ENCODE measurements around the gene CDKAL1. TPM values are rescaled to one million over a fixed set of nuclear protein-coding genes. Genes with fewer than 3 reads are reported as not detected.

Gene CDKAL1
- total RNA-seq, 3 donors from 2014 or later, result 13.0 to 27.2 (median 18.0) TPM

DNA sequence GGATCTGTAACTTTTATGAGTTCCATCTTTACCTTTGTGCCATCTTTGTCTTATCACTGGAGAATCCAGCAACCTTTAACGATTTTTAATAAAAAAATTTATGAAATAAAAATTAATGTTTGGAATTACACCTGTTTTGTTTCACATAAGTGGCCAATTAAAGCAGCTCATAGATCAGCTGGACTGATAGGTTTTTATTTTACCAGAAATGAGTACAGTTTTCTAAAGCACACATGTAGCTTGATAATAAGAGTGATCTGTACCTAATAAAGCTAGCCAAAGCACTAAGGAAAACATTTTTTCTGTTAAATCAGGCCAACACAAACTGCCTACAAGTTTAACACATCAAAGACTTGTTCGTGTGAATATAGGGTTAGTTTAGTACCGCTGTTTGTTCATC is 500.1 kb downstream of the CDKAL1 start:
- TF ChIP-seq POLR2AphosphoS5 (IDR thresholded peaks at IDR 0.05) (no peak), POLR2A (IDR thresholded peaks at IDR 0.05) (no peak)
- TF ChIP-seq, protein P1, sequence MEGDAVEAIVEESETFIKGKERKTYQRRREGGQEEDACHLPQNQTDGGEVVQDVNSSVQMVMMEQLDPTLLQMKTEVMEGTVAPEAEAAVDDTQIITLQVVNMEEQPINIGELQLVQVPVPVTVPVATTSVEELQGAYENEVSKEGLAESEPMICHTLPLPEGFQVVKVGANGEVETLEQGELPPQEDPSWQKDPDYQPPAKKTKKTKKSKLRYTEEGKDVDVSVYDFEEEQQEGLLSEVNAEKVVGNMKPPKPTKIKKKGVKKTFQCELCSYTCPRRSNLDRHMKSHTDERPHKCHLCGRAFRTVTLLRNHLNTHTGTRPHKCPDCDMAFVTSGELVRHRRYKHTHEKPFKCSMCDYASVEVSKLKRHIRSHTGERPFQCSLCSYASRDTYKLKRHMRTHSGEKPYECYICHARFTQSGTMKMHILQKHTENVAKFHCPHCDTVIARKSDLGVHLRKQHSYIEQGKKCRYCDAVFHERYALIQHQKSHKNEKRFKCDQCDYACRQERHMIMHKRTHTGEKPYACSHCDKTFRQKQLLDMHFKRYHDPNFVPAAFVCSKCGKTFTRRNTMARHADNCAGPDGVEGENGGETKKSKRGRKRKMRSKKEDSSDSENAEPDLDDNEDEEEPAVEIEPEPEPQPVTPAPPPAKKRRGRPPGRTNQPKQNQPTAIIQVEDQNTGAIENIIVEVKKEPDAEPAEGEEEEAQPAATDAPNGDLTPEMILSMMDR (IDR thresholded peaks at IDR 0.05), result no peak

DNA sequence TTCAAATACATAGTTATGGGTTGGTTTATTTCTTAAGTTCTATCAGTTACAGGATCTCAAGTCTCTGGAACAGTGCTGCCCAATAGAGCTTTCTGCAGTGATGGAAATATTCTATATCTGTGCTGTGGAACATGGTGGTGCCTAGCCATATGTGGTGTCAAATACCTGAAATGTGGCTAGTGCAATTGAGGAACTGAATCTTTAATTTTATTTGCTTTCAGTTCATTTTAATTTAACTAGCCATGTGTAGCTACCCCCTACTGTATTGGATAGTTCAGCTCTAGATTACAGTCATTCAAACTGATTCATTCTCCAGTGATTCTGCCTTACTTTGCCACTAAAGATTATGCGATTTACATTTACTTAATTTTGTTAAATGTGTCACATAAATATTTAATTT is 503.2 kb downstream of the CDKAL1 start:
- TF ChIP-seq POLR2A (IDR thresholded peaks at IDR 0.05), result no peak
- DNase-seq (ENCODE audit: low spot score in 2 of 2), result no peak
- Histone ChIP-seq H3K36me3 (no peaks in the 10 kb centered on the region), H3K4me1 (peaks cover 0 to 6% of the 10 kb centered on the region in 2 donors), H3K9me3 (no peaks in the 10 kb centered on the region), H3K4me3 (no peak overlapping the region), H3K27me3 (no peaks in the 10 kb centered on the region), H3K27ac (no peak overlapping the region)
- intact Hi-C loops (cut with DNase I; ENCODE audit: low total_unique reads), result no loop called here

More for the DNA sequence above, 500.1 kb downstream of the CDKAL1 start:
- Histone ChIP-seq H3K27ac (peak overlapping the region; percentile 75 to 79), H3K4me1 (peaks cover 0 to 6% of the 10 kb centered on the region in 2 donors), H3K27me3 (no peaks in the 10 kb centered on the region), H3K36me3 (no peaks in the 10 kb centered on the region), H3K9me3 (no peaks in the 10 kb centered on the region), H3K4me3 (no peak overlapping the region)
- DNase-seq (ENCODE audit: low spot score in 2 of 2), result no peak
- intact Hi-C loops (cut with DNase I; ENCODE audit: low total_unique reads), result no loop called here

DNA sequence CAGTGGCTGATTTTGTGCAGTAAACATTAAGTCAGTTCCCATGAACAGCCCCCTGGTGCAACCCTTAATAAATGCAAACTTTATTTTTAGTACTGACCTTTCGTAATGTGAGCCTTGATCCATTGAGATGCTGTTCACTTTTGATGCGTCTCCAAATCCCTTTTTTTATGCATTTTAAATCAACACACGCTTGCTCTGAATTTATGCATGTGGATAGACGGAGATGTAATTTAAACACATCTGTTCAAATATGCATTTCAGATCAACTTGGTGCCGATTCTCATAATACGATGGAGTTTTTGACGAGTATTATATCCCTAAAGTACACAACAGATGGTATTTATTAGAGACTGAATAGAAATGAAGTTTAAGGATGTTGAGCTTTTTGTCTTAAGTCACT is 505.7 kb downstream of the CDKAL1 start:
- TF ChIP-seq POLR2AphosphoS5 (IDR thresholded peaks at IDR 0.05) (no peak), POLR2A (IDR thresholded peaks at IDR 0.05) (no peak)
- TF ChIP-seq, protein P1 (IDR thresholded peaks at IDR 0.05), result no peak
- intact Hi-C loops (cut with DNase I; ENCODE audit: low total_unique reads), result no loop called here
- no peak overlapping the region for H3K4me3 ChIP-seq
- no peak for DNase-seq (ENCODE audit: low spot score in 2 of 2)
- no peak overlapping the region for H3K27ac ChIP-seq
- no peaks in the 10 kb centered on the region for H3K9me3 ChIP-seq
- H3K27me3 ChIP-seq, result no peaks in the 10 kb centered on the region
- no peaks in the 10 kb centered on the region for H3K4me1 ChIP-seq
- no peaks in the 10 kb centered on the region for H3K36me3 ChIP-seq

DNA sequence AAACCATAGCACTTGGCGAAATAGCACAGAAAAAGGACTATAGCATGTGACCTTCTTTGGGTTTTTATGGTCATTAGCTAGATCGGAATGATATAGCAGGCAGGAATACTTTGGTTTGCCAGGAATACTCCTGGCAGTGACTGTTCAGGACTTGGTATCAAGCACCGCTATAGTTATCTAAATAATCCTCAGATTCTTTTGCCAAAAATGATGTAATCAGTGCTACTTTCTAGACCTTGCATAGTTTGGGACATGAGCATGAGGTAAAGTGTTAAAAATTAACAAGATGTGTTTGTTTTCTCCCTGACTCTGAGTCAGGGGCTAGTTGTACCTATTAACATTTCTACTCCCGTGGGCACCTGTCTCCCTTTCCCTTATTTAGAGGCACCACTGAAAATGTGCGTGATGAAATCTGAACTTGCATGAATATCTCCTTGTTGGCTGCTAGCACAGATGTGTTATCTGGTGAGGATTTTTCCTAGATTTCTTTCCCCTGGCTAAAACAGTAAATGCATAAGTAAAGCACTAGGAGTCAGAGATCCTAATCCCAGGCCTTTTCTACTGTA is 511.0 kb downstream of the CDKAL1 start:
- H3K4me1 ChIP-seq, result no peaks in the 10 kb centered on the region
- no peak overlapping the region for H3K4me3 ChIP-seq
- H3K27ac ChIP-seq, result no peak overlapping the region
- no peak for DNase-seq (ENCODE audit: low spot score in 2 of 2)
- no peaks in the 10 kb centered on the region for H3K36me3 ChIP-seq
- intact Hi-C loops (cut with DNase I; ENCODE audit: low total_unique reads), result no loop called here
- TF ChIP-seq POLR2A (IDR thresholded peaks at IDR 0.05) (no peak), POLR2AphosphoS5 (IDR thresholded peaks at IDR 0.05) (no peak)
- TF ChIP-seq, protein P1 (IDR thresholded peaks at IDR 0.05), result no peak
- H3K27me3 ChIP-seq, result no peaks in the 10 kb centered on the region
- no peaks in the 10 kb centered on the region for H3K9me3 ChIP-seq

DNA sequence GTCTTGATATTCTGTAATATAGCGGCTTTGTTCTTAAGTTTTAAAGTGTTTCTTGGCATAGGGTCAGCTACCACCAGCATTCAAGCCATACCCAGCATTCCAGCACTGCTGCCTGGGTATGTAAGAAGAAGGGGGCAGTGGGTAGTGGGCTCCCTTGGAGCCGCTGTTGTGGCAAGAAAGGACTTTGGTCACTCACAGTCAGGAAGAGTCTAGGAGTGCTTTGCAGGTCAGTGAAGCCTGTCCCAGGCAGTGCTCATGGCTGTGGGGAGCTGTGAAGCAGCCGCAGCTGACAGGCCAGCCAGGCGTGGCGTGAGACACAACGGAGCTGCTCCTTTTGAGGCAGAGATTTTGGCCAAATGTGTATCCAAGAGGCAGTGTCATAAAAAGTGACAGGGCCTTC is 512.0 kb downstream of the CDKAL1 start:
- Histone ChIP-seq H3K27me3 (no peaks in the 10 kb centered on the region), H3K27ac (no peak overlapping the region), H3K4me1 (no peaks in the 10 kb centered on the region), H3K4me3 (no peak overlapping the region), H3K9me3 (no peaks in the 10 kb centered on the region), H3K36me3 (no peaks in the 10 kb centered on the region)
- no peak for DNase-seq (ENCODE audit: low spot score in 2 of 2)
- intact Hi-C loops (cut with DNase I; ENCODE audit: low total_unique reads), result no loop called here
- no peak for TF ChIP-seq POLR2AphosphoS5 (IDR thresholded peaks at IDR 0.05)
- TF ChIP-seq, protein P1 (IDR thresholded peaks at IDR 0.05), result no peak
- no peak for TF ChIP-seq POLR2A (IDR thresholded peaks at IDR 0.05)

DNA sequence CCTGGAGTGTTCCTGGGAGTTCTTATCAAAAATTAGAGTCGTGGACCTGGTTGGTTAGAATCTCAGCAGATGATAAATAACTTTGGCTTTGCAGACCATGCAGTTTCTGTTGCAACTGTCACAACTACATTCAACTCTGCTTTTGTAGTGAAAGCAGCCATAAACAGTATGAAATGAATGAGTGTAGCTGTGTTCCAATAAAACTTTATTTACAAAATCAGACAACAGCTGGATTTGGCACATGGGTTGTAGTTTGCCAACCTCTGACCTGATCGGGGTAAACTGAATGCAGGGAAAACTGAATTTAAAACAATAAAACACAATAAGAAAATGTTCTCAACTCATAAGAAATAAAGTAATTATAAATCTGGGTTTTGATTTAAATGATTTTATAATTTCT is 513.8 kb downstream of the CDKAL1 start:
- Histone ChIP-seq H3K4me1 (no peaks in the 10 kb centered on the region), H3K9me3 (no peaks in the 10 kb centered on the region), H3K4me3 (no peak overlapping the region), H3K36me3 (no peaks in the 10 kb centered on the region), H3K27me3 (no peaks in the 10 kb centered on the region), H3K27ac (no peak overlapping the region)
- no peak for DNase-seq (ENCODE audit: low spot score in 2 of 2)
- intact Hi-C loops (cut with DNase I; ENCODE audit: low total_unique reads), result no loop called here
- TF ChIP-seq POLR2A (IDR thresholded peaks at IDR 0.05) (no peak), POLR2AphosphoS5 (IDR thresholded peaks at IDR 0.05) (no peak)
- TF ChIP-seq, protein P1 (IDR thresholded peaks at IDR 0.05), result no peak
